Measurements from ENCODE around the gene HOXB6.
A peak's percentile ranks its signal among the peaks of the same experiment; 100 is the strongest.

HOXB6 gene

GRCh38 chr17:48596000-48596734, 8.6 kb downstream of the HOXB6 start:
- H3K27ac ChIP-seq = peak overlapping the region; percentile 96; the same call in 1 of the 2 replicates
- no peak for DNase-seq (ENCODE audit: low read depth, low spot score)
- H3K36me3 ChIP-seq (ENCODE audit: insufficient read depth, low read length) = peaks cover 25% of the 10 kb centered on the region
- no peak overlapping the region for H3K4me3 ChIP-seq
- H3K9me3 ChIP-seq (ENCODE audit: low read depth, low read length) = no peaks in the 10 kb centered on the region
- TF ChIP-seq POLR2AphosphoS5 (IDR thresholded peaks at IDR 0.05; ENCODE audit: borderline replicate concordance, low read depth, low read length) (no peak), FOXP2 (optimal IDR thresholded peaks at IDR 0.05; ENCODE audit: control extremely low read depth, extremely low read length, insufficient read depth) (no peak), EZH2 (IDR thresholded peaks at IDR 0.05) (no peak)
- H3K9ac ChIP-seq (ENCODE audit: insufficient read length) = no peak overlapping the region

GRCh38 chr17:48595278-48595999, 9.3 kb downstream of the HOXB6 start:
- no peak overlapping the region for H3K9ac ChIP-seq (ENCODE audit: insufficient read length)
- no peak for DNase-seq (ENCODE audit: low read depth, low spot score)
- peak overlapping the region; percentile 96 for H3K27ac ChIP-seq
- no peaks in the 10 kb centered on the region for H3K9me3 ChIP-seq (ENCODE audit: low read depth, low read length)
- H3K4me3 ChIP-seq = no peak overlapping the region
- TF ChIP-seq POLR2AphosphoS5 (IDR thresholded peaks at IDR 0.05; ENCODE audit: borderline replicate concordance, low read depth, low read length) (no peak), EZH2 (IDR thresholded peaks at IDR 0.05) (no peak), FOXP2 (optimal IDR thresholded peaks at IDR 0.05; ENCODE audit: control extremely low read depth, extremely low read length, insufficient read depth) (no peak)
- peaks cover 30% of the 10 kb centered on the region for H3K36me3 ChIP-seq (ENCODE audit: insufficient read depth, low read length)

DNA sequence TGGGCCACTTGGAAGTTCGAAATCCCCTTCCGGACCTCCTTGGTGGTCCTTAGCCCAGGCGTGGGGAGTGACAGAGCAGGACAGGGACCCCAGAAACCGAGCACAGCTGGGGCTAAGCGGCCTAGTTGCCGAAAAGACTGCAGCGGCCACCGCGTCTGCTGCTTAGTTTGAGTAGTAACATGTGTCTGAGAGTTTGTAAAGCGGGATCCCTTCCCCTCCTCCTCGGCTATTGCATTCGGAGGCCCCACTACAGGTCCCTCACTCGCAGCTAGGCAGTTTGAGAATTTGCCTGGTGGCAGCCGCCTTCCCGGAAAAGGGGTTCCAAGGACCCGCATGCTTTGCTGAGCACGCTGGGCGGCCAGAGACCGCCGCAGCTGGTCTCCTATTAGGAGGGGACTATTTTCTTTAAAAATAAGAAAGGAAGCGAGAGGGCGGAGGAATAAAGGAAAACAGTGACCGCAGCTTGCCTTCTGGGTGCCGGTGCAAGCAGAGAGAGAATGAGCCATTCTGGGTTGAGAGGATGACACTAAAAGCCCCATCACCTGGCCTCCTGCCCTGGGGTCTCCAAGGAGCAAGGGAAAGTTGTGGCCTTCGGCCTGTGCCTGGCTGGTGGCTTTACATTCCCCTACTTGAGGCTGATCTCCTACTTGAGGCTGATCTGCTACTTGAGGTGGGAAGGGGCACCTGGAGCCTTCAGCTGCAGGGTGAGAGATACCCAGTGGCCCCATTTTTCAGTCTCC, 10.1 kb downstream of the HOXB6 start:
- no peak for DNase-seq (ENCODE audit: low read depth, low spot score)
- Histone ChIP-seq H3K9ac (ENCODE audit: insufficient read length) (peak overlapping the region; percentile 67), H3K27ac (peak overlapping the region; percentile 96), H3K4me3 (peak overlapping the region; percentile 76), H3K9me3 (ENCODE audit: low read depth, low read length) (no peaks in the 10 kb centered on the region), H3K36me3 (ENCODE audit: insufficient read depth, low read length) (peaks cover 30% of the 10 kb centered on the region)
- TF ChIP-seq FOXP2 (optimal IDR thresholded peaks at IDR 0.05; ENCODE audit: control extremely low read depth, extremely low read length, insufficient read depth) (no peak), EZH2 (IDR thresholded peaks at IDR 0.05) (no peak), POLR2AphosphoS5 (IDR thresholded peaks at IDR 0.05; ENCODE audit: borderline replicate concordance, low read depth, low read length) (no peak)

GRCh38 chr17:48593840-48594537, 10.8 kb downstream of the HOXB6 start:
- peak overlapping the region; percentile 96 for H3K27ac ChIP-seq
- DNase-seq (ENCODE audit: low read depth, low spot score) = no peak
- peaks cover 30% of the 10 kb centered on the region for H3K36me3 ChIP-seq (ENCODE audit: insufficient read depth, low read length)
- no peak for TF ChIP-seq FOXP2 (optimal IDR thresholded peaks at IDR 0.05; ENCODE audit: control extremely low read depth, extremely low read length, insufficient read depth)
- H3K4me3 ChIP-seq = peak overlapping the region; percentile 76
- H3K9me3 ChIP-seq (ENCODE audit: low read depth, low read length) = no peaks in the 10 kb centered on the region
- H3K9ac ChIP-seq (ENCODE audit: insufficient read length) = peak overlapping the region; percentile 67

- Histone ChIP-seq H3K36me3 (ENCODE audit: insufficient read depth, low read length) (peaks cover 29% of the 10 kb centered on the region), H3K27ac (peak within 1 kb of the TSS; percentile 96), H3K9me3 (ENCODE audit: low read depth, low read length) (no peaks in the 10 kb centered on the region), H3K4me3 (peak within 1 kb of the TSS; percentile 76), H3K9ac (ENCODE audit: insufficient read length) (peak within 1 kb of the TSS; percentile 67)
- DNase-seq (ENCODE audit: low read depth, low spot score) = no peak
- TF ChIP-seq FOXP2 (optimal IDR thresholded peaks at IDR 0.05; ENCODE audit: control extremely low read depth, extremely low read length, insufficient read depth) = no peak
- no peak for TF ChIP-seq EZH2 (IDR thresholded peaks at IDR 0.05)
Observed at GRCh38 chr17:48593126-48593829, 11.5 kb downstream of the HOXB6 start, which contains the start of gene HOXB5. Gene HOXB5, minus strand, starts transcription at chr17:48593779. Its CDS starts 97 bp downstream, at chr17:48593682.

- no peak for DNase-seq (ENCODE audit: low read depth, low spot score)
- Histone ChIP-seq H3K36me3 (ENCODE audit: insufficient read depth, low read length) (peaks cover 27% of the 10 kb centered on the region), H3K27ac (no peak overlapping the region), H3K4me3 (no peak overlapping the region), H3K9me3 (ENCODE audit: low read depth, low read length) (no peaks in the 10 kb centered on the region), H3K9ac (ENCODE audit: insufficient read length) (no peak overlapping the region)
- TF ChIP-seq POLR2AphosphoS5 (IDR thresholded peaks at IDR 0.05; ENCODE audit: borderline replicate concordance, low read depth, low read length) (no peak), EZH2 (IDR thresholded peaks at IDR 0.05) (no peak), FOXP2 (optimal IDR thresholded peaks at IDR 0.05; ENCODE audit: control extremely low read depth, extremely low read length, insufficient read depth) (no peak)
Observed at GRCh38 chr17:48592577-48592976, 12.2 kb downstream of the HOXB6 start.

- DNase-seq (ENCODE audit: low read depth, low spot score) = no peak
- Histone ChIP-seq H3K36me3 (ENCODE audit: insufficient read depth, low read length) (peaks cover 26% of the 10 kb centered on the region), H3K4me3 (no peak overlapping the region), H3K9ac (ENCODE audit: insufficient read length) (no peak overlapping the region), H3K27ac (no peak overlapping the region), H3K9me3 (ENCODE audit: low read depth, low read length) (no peaks in the 10 kb centered on the region)
- no peak for TF ChIP-seq POLR2AphosphoS5 (IDR thresholded peaks at IDR 0.05; ENCODE audit: borderline replicate concordance, low read depth, low read length)
- TF ChIP-seq FOXP2 (optimal IDR thresholded peaks at IDR 0.05; ENCODE audit: control extremely low read depth, extremely low read length, insufficient read depth) = no peak
- no peak for TF ChIP-seq EZH2 (IDR thresholded peaks at IDR 0.05)
Observed at GRCh38 chr17:48592057-48592514, 12.7 kb downstream of the HOXB6 start.

Data from SK-N-MC (cell line).